Muscle layer of colon (tissue), 2 donors: ENCODE results near the gene RSPO3.

ENCODE experiments used
- H3K27ac ChIP-seq: one replicate; pipeline ENCODE4 v1.7.0; 2013; ENCODE audit warnings: low read depth, mild to moderate bottlenecking, low read length, moderate library complexity
- H3K27me3 ChIP-seq, 2 donors: one replicate each; pipeline ENCODE4 v1.7.0; 2013; ENCODE audit warnings: low read length in 2 of 2, mild to moderate bottlenecking in 2 of 2; ENCODE audit not compliant: insufficient read depth in 2 of 2, control insufficient read depth in 1 of 2
- H3K36me3 ChIP-seq: one replicate; pipeline ENCODE4 v1.7.0; 2013; ENCODE audit warnings: mild to moderate bottlenecking, low read length; ENCODE audit not compliant: insufficient read depth
- H3K4me1 ChIP-seq: one replicate; pipeline ENCODE4 v1.7.0; 2013; ENCODE audit warnings: mild to moderate bottlenecking, low read length; ENCODE audit not compliant: insufficient read depth
- H3K4me3 ChIP-seq, 2 donors: one replicate each; pipeline ENCODE4 v1.7.0; 2013; ENCODE audit warnings: low read length in 2 of 2, low read depth in 1 of 2, mild to moderate bottlenecking in 1 of 2, moderate library complexity in 1 of 2
- H3K9ac ChIP-seq: one replicate; pipeline ENCODE4 v1.7.0; 2013; ENCODE audit warnings: low read length
- H3K9me3 ChIP-seq: one replicate; pipeline ENCODE4 v1.7.0; 2013; ENCODE audit warnings: mild to moderate bottlenecking, low read length
- donor health status: abdominal sarcoma.
- donor health status: Adenocarcinoma of cecum.

The RSPO3 gene

DNA sequence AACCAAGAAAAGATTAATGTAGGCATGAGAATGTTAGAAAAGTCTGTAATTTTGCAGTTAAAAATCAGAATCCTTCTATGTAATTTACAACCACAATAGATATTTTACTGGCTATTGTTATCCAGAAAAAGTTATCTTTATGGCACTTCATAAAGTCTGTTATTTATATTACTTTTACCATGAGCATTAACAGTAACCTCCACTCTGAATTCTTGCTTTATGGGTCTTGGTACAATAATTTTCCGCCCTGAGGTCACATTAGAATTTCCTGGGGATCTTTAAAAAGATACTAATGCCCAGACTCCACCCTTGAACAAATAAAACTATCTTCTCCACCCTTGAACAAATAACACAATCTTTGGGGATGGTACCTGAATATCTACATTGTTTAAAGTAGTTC, 9.6 kb downstream of the RSPO3 start:
- H3K27ac ChIP-seq: no peak overlapping the region
- H3K4me3 ChIP-seq: no peak overlapping the region
- H3K4me1 ChIP-seq: peaks cover 13% of the 10 kb centered on the region
- H3K36me3 ChIP-seq: no peaks in the 10 kb centered on the region
- H3K9ac ChIP-seq: no peak overlapping the region
- H3K9me3 ChIP-seq: no peaks in the 10 kb centered on the region
- no peaks in the 10 kb centered on the region for H3K27me3 ChIP-seq

DNA sequence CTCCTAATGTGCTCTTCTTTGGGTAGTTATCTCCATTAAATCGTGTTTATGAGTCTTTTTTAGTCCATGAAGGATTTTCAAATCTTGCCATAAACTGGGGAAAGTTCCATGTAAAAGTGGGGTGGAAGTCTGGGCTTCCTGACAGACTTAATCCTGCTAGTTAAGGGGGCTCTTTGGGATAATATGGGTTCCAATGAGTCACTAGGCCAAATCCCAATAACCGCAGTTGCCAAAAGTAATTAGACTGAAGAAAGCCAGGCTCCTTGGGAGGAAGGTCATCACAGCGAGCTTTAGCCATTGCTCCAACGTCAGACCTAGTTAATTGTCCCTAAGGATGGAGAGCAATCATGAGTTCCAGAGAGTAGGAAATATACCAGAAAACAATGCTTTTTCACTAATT, 10.8 kb downstream of the RSPO3 start:
- H3K27me3 ChIP-seq: no peaks in the 10 kb centered on the region
- H3K36me3 ChIP-seq: no peaks in the 10 kb centered on the region
- H3K9me3 ChIP-seq: no peaks in the 10 kb centered on the region
- peaks cover 13% of the 10 kb centered on the region for H3K4me1 ChIP-seq
- no peak overlapping the region for H3K9ac ChIP-seq
- H3K27ac ChIP-seq: no peak overlapping the region
- H3K4me3 ChIP-seq: no peak overlapping the region

DNA sequence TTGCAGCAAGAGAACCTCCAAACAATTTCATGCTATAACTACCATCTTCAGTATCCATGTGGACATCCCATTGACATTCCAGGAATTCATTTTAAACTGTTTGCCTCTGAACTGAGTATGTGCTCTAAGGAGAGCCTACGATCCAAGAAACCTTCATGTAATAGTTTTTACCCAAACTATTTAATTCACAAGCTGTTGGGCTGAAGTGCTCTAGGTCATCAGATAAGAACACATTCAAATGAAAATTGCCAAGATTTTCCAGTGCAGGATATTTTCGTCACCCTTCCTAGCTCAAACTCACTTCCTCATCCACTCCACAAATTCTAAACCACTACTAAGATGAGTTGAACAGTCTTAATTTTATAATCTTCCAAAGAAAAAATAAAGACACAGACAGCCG, 12.8 kb downstream of the RSPO3 start:
- Histone ChIP-seq H3K9ac (no peak overlapping the region), H3K4me1 (peaks cover 13% of the 10 kb centered on the region), H3K27me3 (no peaks in the 10 kb centered on the region), H3K9me3 (no peaks in the 10 kb centered on the region), H3K27ac (no peak overlapping the region), H3K4me3 (no peak overlapping the region), H3K36me3 (no peaks in the 10 kb centered on the region)

DNA sequence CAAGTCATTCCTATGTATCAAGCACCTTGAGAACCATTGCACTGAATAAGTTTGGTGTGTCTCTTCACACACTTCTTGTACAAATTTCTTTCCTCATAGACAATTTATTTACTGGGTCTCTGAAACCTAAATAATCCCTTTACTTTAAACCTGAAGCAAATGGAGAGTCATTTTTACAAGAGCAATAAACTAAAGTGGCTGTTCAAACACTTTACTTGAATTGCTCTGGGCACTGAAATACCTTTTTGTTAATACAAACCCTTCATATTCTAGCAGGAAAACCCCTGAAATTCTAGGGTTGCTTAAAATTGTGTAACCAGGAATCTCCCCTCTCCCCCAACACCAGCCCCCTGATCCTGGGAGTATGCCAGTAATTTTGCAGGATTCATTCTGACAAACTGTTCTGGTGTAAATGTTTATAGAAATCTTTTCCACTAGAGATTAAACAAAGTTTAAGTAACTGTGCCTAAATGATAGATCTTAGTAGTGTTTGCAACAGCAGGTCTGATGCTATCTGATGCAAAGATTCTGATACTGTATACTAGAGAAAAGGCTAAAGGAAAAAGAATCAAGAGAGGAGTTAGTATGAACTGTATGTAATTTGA, 13.4 kb downstream of the RSPO3 start:
- no peaks in the 10 kb centered on the region for H3K36me3 ChIP-seq
- no peak overlapping the region for H3K9ac ChIP-seq
- H3K4me1 ChIP-seq: peaks cover 13% of the 10 kb centered on the region
- no peaks in the 10 kb centered on the region for H3K9me3 ChIP-seq
- no peak overlapping the region for H3K27ac ChIP-seq
- H3K27me3 ChIP-seq: no peaks in the 10 kb centered on the region
- H3K4me3 ChIP-seq: no peak overlapping the region

DNA sequence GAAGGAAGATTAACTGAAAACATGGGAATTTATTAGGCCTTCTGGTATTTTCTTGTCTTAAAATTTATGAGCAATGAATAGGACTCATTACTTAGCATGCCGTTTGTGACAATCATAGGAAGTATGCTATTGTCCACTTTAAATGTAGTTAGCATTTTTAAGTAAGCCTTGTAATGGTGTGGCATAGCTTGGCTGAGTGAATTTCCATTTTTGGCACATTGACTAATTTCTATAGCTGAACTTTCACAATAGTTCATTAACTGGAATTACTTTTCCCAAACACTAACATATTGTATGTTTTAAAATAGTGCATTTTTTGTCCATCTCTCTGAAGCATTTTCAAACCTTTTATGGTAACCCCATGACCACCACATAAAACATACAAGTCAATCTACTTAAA, 15.7 kb downstream of the RSPO3 start:
- Histone ChIP-seq H3K36me3 (no peaks in the 10 kb centered on the region), H3K9ac (no peak overlapping the region), H3K4me1 (peaks cover 7% of the 10 kb centered on the region), H3K27me3 (no peaks in the 10 kb centered on the region), H3K9me3 (no peaks in the 10 kb centered on the region), H3K4me3 (no peak overlapping the region), H3K27ac (no peak overlapping the region)

DNA sequence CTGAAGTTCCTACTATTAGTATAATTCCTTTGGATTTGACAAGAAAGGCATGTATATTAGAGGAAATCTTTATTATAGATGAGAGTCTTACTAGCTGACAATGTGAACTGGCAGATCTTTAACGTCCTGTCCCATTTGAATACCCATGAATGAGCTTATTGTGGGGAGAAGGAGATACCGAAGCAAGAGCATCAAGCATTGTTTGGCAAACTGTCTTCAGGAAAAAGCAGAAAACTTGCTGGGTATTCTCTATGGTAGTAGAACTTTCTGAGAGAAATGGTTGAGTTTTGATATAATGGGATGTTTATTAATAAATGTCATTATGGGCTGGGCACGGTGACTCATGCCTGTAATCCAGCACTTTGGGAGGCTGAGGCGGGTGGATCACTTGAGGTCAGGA, 18.3 kb downstream of the RSPO3 start:
- no peaks in the 10 kb centered on the region for H3K27me3 ChIP-seq
- H3K27ac ChIP-seq: no peak overlapping the region
- H3K9ac ChIP-seq: no peak overlapping the region
- no peaks in the 10 kb centered on the region for H3K36me3 ChIP-seq
- H3K4me3 ChIP-seq: no peak overlapping the region
- peaks cover 4% of the 10 kb centered on the region for H3K4me1 ChIP-seq
- no peaks in the 10 kb centered on the region for H3K9me3 ChIP-seq

DNA sequence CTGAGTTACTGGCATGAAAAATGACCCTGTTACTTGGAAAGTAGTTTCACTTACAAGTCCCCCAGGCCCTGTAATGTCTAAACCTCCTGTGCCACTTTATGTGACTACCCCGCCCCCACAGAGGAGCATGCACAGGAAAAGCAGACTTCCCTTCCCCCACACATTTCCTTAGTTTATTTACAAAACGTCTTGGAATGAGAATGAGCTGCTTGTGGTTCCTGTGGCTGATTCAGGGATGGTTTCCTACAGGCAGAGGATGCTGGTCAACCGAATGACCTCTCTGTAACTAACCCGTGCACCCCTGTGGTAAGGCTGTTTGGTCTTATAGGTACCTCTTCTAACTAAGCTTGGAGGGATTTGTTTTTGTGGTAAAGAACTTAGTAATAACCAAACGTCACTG, 28.5 kb downstream of the RSPO3 start:
- Histone ChIP-seq H3K27me3 (no peaks in the 10 kb centered on the region), H3K27ac (no peak overlapping the region), H3K4me1 (no peaks in the 10 kb centered on the region), H3K4me3 (no peak overlapping the region), H3K36me3 (no peaks in the 10 kb centered on the region), H3K9ac (no peak overlapping the region), H3K9me3 (no peaks in the 10 kb centered on the region)

DNA sequence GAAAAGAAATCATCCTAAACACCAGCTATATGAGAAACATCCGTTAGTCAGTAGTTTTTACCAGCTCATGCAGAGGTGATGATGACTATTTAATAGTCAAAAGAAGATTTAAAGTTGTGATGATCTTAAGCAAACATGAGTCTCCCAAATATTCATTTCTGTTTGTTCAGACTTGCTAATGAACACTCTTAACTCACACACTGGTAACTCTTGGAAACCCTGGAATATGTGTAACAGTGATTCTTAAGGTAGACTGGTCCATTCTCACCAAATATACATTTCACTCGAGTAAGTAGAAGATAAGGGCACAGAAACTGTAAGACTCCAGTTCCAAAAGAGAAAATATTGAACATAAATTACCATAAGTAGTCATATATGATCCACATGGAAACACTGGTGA, 29.1 kb downstream of the RSPO3 start:
- no peak overlapping the region for H3K4me3 ChIP-seq

DNA sequence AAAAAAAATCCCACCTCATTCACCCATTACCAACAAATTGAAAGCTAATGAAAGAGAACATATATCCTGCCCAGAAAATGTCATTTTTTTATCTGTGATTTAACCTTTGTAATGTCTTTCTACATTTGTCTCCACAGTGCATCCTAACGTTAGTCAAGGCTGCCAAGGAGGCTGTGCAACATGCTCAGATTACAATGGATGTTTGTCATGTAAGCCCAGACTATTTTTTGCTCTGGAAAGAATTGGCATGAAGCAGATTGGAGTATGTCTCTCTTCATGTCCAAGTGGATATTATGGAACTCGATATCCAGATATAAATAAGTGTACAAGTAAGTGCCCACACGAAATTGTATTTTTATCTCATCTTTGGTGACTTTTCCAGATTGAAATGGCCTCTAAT, 30.0 kb downstream of the RSPO3 start:
- no peak overlapping the region for H3K27ac ChIP-seq

More for the DNA sequence above, 29.1 kb downstream of the RSPO3 start:
- Histone ChIP-seq H3K9ac (no peak overlapping the region), H3K36me3 (no peaks in the 10 kb centered on the region), H3K4me1 (no peaks in the 10 kb centered on the region), H3K27ac (no peak overlapping the region), H3K9me3 (no peaks in the 10 kb centered on the region), H3K27me3 (no peaks in the 10 kb centered on the region)

DNA sequence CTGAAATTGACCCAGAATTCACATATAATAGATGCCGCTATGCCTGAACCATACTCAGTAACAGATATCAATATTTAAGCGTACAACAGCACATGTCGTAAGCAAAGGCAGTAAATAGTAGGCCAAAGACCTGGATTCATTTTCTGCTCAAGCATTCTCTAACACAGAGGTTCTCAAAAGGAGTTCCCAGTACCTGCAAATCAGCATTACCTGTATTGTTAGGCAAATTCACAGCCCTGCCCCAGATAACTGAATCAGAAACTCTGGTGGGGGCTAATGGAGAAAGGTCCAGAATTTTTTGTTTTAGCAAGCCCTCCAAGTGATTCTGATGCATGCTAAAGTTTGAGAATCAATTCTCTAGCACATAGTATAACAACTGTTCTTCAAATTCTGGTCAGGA, 36.0 kb downstream of the RSPO3 start:
- Histone ChIP-seq H3K4me1 (no peaks in the 10 kb centered on the region), H3K27ac (no peak overlapping the region), H3K9ac (no peak overlapping the region), H3K36me3 (no peaks in the 10 kb centered on the region), H3K27me3 (no peaks in the 10 kb centered on the region), H3K4me3 (no peak overlapping the region), H3K9me3 (no peaks in the 10 kb centered on the region)

More for the DNA sequence above, 30.0 kb downstream of the RSPO3 start:
- H3K9ac ChIP-seq: no peak overlapping the region
- H3K36me3 ChIP-seq: no peaks in the 10 kb centered on the region
- no peaks in the 10 kb centered on the region for H3K4me1 ChIP-seq
- no peaks in the 10 kb centered on the region for H3K27me3 ChIP-seq
- no peaks in the 10 kb centered on the region for H3K9me3 ChIP-seq
- no peak overlapping the region for H3K4me3 ChIP-seq

DNA sequence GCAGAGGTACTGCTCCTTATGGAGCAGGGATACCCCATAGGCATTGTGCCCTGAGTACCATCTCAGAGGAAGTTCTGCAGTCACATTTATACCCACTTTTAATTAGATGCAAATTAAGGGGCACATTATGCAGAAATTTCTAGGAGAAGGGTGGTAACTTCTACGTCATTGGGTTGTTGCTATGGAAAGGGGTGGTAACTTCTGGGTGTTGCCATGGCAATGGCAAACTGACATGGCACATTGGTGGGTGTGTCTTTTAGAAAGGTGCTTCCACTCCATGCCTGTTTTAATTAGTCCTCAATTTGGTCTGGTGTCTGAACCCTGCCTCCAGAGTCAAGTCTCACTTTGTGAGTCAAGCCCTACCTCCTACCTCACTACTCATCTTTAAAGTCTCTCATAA, 42.0 kb downstream of the RSPO3 start:
- no peak overlapping the region for H3K27ac ChIP-seq
- H3K4me3 ChIP-seq: no peak overlapping the region
- H3K4me1 ChIP-seq: no peaks in the 10 kb centered on the region
- H3K9me3 ChIP-seq: no peaks in the 10 kb centered on the region
- H3K27me3 ChIP-seq: no peaks in the 10 kb centered on the region
- H3K36me3 ChIP-seq: no peaks in the 10 kb centered on the region
- no peak overlapping the region for H3K9ac ChIP-seq

DNA sequence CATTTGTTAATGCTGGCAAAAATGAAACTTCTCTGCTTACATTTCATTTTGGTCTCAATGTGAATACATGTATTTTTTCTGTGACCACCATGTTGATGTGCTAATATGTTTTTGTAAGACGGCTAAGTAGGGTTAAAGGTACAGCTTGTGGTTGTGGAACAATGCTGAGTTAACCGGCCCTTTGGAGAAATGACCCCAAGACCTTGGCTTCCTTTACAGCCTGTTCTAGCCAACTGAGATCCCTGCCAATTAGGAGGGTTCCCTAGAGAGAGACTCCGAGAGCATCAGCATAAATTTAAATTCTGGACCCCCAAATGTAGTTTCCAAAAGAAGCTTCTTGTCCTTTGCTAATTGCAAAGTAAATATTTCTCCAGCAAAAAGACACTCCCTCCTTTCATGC, 44.4 kb downstream of the RSPO3 start:
- no peak overlapping the region for H3K9ac ChIP-seq
- H3K36me3 ChIP-seq: no peaks in the 10 kb centered on the region
- H3K27me3 ChIP-seq: no peaks in the 10 kb centered on the region
- no peak overlapping the region for H3K4me3 ChIP-seq
- no peaks in the 10 kb centered on the region for H3K4me1 ChIP-seq
- no peak overlapping the region for H3K27ac ChIP-seq
- no peaks in the 10 kb centered on the region for H3K9me3 ChIP-seq
